Astrocyte of the cerebellum (primary cell): ENCODE measurements around the gene CFAP210.

ENCODE experiments used
- DNase-seq: peaks from one replicate; pipeline ENCODE4 v3.0.0-alpha.2; 2011; ENCODE audit warnings: low read depth
- H3K4me3 ChIP-seq: 2 replicates; pipeline ENCODE4 v1.5.1; 2011; ENCODE audit warnings: mild to moderate bottlenecking, low read depth, low read length, moderate library complexity
- CTCF ChIP-seq: IDR thresholded peaks from 2 replicates; pipeline ENCODE4 v1.5.1; 2012; ENCODE audit warnings: low read length, low read depth, moderate library complexity, mild to moderate bottlenecking; ENCODE audit errors: missing control alignments
- in situ Hi-C: cut with HindIII; loops from 2 replicates; pipeline ENCODE4 v1.10.0; 2017; ENCODE audit warnings: low sequenced_read_pairs

CFAP210 gene

GRCh38 chr2:169718930-169719504 is 24.8 kb upstream of the CFAP210 start:
- no peak for TF ChIP-seq CTCF
- no peak for DNase-seq
- in situ Hi-C loops: no loop called here
- no peak overlapping the region for H3K4me3 ChIP-seq

DNA sequence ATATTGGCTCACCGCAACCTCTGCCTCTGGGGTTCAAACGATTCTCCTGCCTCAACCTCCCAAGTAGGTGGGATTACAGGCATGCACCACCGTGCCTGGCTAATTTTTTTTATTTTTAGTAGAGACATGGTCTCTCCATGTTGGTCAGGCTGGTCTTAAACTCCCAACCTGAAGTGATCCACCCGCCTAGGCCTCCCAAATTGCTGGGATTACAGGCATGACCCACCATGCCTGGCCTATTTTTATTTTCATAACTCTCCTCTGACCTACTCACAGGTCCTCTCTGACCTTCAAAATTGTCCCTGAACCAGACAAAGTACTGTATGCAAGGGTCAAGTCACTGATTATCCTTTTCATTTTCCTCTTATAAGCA is 23.5 kb upstream of the CFAP210 start:
- no peak for DNase-seq
- in situ Hi-C loops: no loop called here
- H3K4me3 ChIP-seq: no peak overlapping the region
- no peak for TF ChIP-seq CTCF

DNA sequence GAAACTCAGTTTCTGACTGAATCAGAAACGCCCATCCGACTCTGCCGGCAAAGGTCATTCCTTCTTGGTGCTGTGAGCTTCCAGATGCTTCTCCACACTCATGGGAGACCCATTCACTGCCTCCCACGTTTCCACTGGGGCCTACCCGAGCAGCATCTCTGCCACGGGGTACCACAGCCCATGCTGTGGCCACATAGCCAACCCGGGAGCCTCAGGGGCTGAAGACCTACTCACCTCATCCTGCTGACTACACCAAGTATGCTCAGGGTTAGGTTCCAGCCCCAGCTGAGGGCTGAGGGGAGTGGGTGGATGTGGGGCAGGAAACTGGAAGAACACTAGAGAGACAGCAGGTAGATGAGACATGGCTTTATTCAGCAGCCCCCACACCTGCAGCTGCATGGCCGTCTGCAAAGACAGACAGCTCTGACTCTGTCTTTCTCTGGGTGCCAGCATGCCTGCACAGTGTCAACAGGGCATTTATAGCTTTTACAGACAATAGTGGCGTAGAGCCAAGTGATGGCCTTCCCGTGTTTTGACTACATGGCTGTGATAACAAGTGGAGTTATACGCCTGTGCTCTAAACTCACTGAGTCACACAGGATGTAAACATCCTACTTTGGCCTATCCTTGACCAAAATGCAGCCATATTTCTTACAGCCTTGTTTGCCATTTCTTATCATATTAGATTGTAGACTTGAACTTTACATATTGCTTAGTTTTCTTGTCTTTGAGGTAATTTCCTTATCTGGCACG is 22.9 kb upstream of the CFAP210 start:
- in situ Hi-C loops: no loop called here
- no peak for DNase-seq
- TF ChIP-seq CTCF: no peak
- H3K4me3 ChIP-seq: no peak overlapping the region

- no peak for TF ChIP-seq CTCF
- in situ Hi-C loops: no loop called here
- H3K4me3 ChIP-seq: no peak overlapping the region
- no peak for DNase-seq
These were observed 22.2 kb upstream of the CFAP210 start for GRCh38 chr2:169716238-169716886.

DNA sequence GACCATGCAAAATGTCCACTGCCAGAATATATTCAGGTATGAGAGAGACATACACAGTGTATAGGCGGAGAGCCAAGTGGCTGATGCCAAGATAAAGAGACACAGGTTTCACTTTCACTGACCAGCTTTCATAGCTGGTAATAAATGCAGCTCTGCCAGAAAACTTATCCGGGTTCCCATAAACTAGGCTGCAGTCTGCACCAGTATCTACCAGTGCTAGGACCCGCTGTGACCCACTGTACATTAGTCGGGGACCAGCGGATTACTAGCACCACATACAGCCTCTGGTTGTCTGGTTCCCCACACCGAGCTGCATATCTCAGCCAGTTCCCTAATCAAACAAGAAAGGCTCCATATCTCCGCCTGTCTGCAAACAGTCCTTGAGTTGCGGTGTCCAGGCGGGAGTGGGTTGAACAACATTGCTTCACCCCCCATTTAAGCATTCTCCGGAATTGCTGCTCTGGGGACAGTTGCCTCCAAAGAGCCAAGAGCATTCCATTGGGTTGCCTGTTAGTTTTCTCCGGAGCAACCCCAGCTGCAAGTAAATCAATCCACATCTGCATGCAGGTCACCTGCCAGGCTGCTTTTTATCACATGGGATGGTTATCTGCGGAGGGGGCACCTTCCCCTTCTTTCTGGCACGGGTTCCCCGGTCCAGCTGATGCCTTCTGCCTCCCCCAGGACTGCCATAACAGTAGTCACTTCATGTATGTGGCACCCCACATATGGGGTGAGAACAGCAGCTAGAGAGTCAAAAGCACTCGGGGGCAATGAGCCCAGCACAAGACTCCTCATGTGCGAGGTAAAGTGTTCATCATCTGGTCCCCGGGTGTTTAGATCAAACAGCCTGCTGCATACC is 21.4 kb upstream of the CFAP210 start:
- peak; percentile 38 for DNase-seq
- in situ Hi-C loops: no loop called here
- TF ChIP-seq CTCF: no peak
- H3K4me3 ChIP-seq: no peak overlapping the region

- in situ Hi-C loops: no loop called here
- no peak for TF ChIP-seq CTCF
- no peak for DNase-seq
- H3K4me3 ChIP-seq: no peak overlapping the region
These were observed 20.5 kb upstream of the CFAP210 start for GRCh38 chr2:169714699-169715098.
